Transverse colon (tissue), 4 donors: ENCODE data around the gene SRSF3. TPM values are rescaled to one million over a fixed set of nuclear protein-coding genes. Genes with fewer than 3 reads are reported as not detected.
A peak's percentile ranks its signal among the peaks of the same experiment; 100 is the strongest.

Source experiments
- DNase-seq: peaks from one replicate; pipeline ENCODE4 v3.0.0-alpha.2; 2019
- H3K27ac ChIP-seq, 4 donors: fragments of 200-600 bp; sonication (generic); 2 replicates each; pipeline ENCODE4 v1.5.1; 2016 to 2018; ENCODE audit warnings: inconsistent platforms in 4 of 4
- H3K27me3 ChIP-seq: fragments of 200-600 bp; sonication (generic); 2 replicates; pipeline ENCODE4 v1.5.1; 2017; ENCODE audit warnings: inconsistent platforms
- H3K36me3 ChIP-seq, 4 donors: fragments of 200-600 bp; sonication (generic); 2 replicates each; pipeline ENCODE4 v1.5.1; 2017 to 2019; ENCODE audit warnings: inconsistent platforms in 4 of 4
- H3K4me1 ChIP-seq, 4 donors: fragments of 200-600 bp; sonication (generic); 2 replicates each; pipeline ENCODE4 v1.5.1; 2017 to 2020; ENCODE audit warnings: inconsistent platforms in 4 of 4
- H3K4me3 ChIP-seq, 4 donors: fragments of 200-600 bp; sonication (generic); 1 replicate in 1 of 4; 2 replicates in 3 of 4; pipeline versions ENCODE4 v1.5.1 to v1.6.1; 2017 to 2019; ENCODE audit warnings: inconsistent platforms in 4 of 4
- H3K9me3 ChIP-seq, 2 donors: fragments of 200-600 bp; sonication (generic); 2 replicates each; pipeline ENCODE4 v1.5.1; 2017 to 2019; ENCODE audit warnings: inconsistent platforms in 2 of 2
- CTCF ChIP-seq, 5 experiments: fragments of 200-600 bp in 3 of 5; fragments of 450-650 bp in 2 of 5; sonication (generic) in 3 of 5; IDR thresholded peaks; 1 replicate in 2 of 5; 2 replicates in 3 of 5; pipeline ENCODE4 v1.5.1; 2016 to 2017; ENCODE audit warnings: antibody characterized with exemption in 5 of 5, inconsistent platforms in 3 of 5, mild to moderate bottlenecking in 2 of 5, moderate library complexity in 1 of 5
- EP300 ChIP-seq: sonication (generic); formaldehyde crosslinking; IDR thresholded peaks from one replicate; pipeline ENCODE4 v1.6.1; 2017; ENCODE audit warnings: antibody characterized with exemption, low read depth
- POLR2A ChIP-seq: fragments of 450-650 bp; IDR thresholded peaks from one replicate; pipeline ENCODE4 v1.6.1; 2016; ENCODE audit warnings: antibody characterized with exemption, mild to moderate bottlenecking, moderate library complexity
- POLR2AphosphoS5 ChIP-seq, 3 donors: sonication (generic); formaldehyde crosslinking; IDR thresholded peaks; one replicate each; pipeline ENCODE4 v1.6.1; 2016; ENCODE audit warnings: antibody characterized with exemption in 3 of 3
- WGBS, 2 donors: methylation state at CpG; one replicate each; pipeline ENCODE4 v1.1.5; 2018; ENCODE audit warnings: low coverage in 1 of 2; 5-methylcytosine and 5-hydroxymethylcytosine counted together
- in situ Hi-C, 4 donors: fragments of 200-750 bp; cut with MboI; loops; one replicate each; pipeline versions ENCODE4 v1.15.0 to v1.15.1; 2017; ENCODE audit warnings: low sequenced_read_pairs in 3 of 4, low pct_ligation_motif_present in 1 of 4, low pct_unique_long_range_greater_than_20kb in 1 of 4
- intact Hi-C: fragments of 100-400 bp; cut with DNase I; formaldehyde crosslinking; loops from one replicate; pipeline ENCODE4 v1.15.1; 2023; ENCODE audit warnings: low total_unique reads
- total RNA-seq, 4 donors: library from RNA; depleted of rRNA; stranded (reverse); fragments of >200 nt; gene quantifications; one replicate each; pipeline ENCODE4 v1.1.0, GENCODE V29; 2016

Gene SRSF3
- total RNA-seq, 4 donors from 2014 or later = 110 to 177 (median 144) TPM

- Histone ChIP-seq H3K4me1 (peaks cover 14 to 37% (median 28%) of the 10 kb centered on the region in 4 donors), H3K36me3 (no peaks in the 10 kb centered on the region), H3K9me3 (no peaks in the 10 kb centered on the region), H3K27me3 (no peaks in the 10 kb centered on the region), H3K27ac (peak overlapping the region; percentile 93 to 100 (median 99)), H3K4me3 (peak overlapping the region in 2 of 4 donors; percentile 71 to 99)
- intact Hi-C loops = loop anchor here (5.0 kb wide), 2 partner anchors 44 to 106 kb away; partner anchors contain the start of genes KCTD20, PXT1 and SRSF3
- no peak for DNase-seq
- in situ Hi-C loops = no loop called here
- WGBS, 2 donors = 11 to 64% methylated on average over 3 to 13 of the region's 13 CpGs
- TF ChIP-seq EP300 = no peak
- no peak for TF ChIP-seq POLR2A
- no peak for TF ChIP-seq POLR2AphosphoS5 (IDR thresholded peaks at IDR 0.05)
- no peak for TF ChIP-seq CTCF (IDR thresholded peaks at IDR 0.05)
These were observed 46.3 kb upstream of the SRSF3 start for GRCh38 chr6:36547646-36548400.

GRCh38 chr6:36548401-36548743 lies 45.8 kb upstream of the SRSF3 start:
- H3K4me3 ChIP-seq = no peak overlapping the region
- WGBS, 2 donors = 94 to 100% methylated on average over 1 to 2 of the region's 2 CpGs
- H3K27ac ChIP-seq = peak overlapping the region in 1 of 4 donors; percentile 93
- TF ChIP-seq EP300 (no peak), CTCF (IDR thresholded peaks at IDR 0.05) (no peak), POLR2A (no peak), POLR2AphosphoS5 (IDR thresholded peaks at IDR 0.05) (no peak)
- H3K9me3 ChIP-seq = no peaks in the 10 kb centered on the region
- peaks cover 12 to 33% (median 26%) of the 10 kb centered on the region in 4 donors for H3K4me1 ChIP-seq
- no peak for DNase-seq
- H3K36me3 ChIP-seq = no peaks in the 10 kb centered on the region
- no peaks in the 10 kb centered on the region for H3K27me3 ChIP-seq
- in situ Hi-C loops (no loop called here), intact Hi-C loops (loop anchor here (5.0 kb wide), 2 partner anchors 44 to 106 kb away; partner anchors contain the start of genes KCTD20, PXT1 and SRSF3)

- Histone ChIP-seq H3K4me3 (no peak overlapping the region), H3K36me3 (no peaks in the 10 kb centered on the region), H3K4me1 (peaks cover 0 to 12% (median 7%) of the 10 kb centered on the region in 4 donors), H3K27ac (no peak overlapping the region), H3K9me3 (no peaks in the 10 kb centered on the region), H3K27me3 (no peaks in the 10 kb centered on the region)
- TF ChIP-seq POLR2A = no peak
- TF ChIP-seq POLR2AphosphoS5 (IDR thresholded peaks at IDR 0.05) = no peak
- TF ChIP-seq EP300 = no peak
- no peak for TF ChIP-seq CTCF (IDR thresholded peaks at IDR 0.05)
- DNase-seq = no peak
- intact Hi-C loops = no loop called here
- 78 to 89% methylated on average over 1 of the region's 1 CpG for WGBS, 2 donors
- in situ Hi-C loops = loop anchor here in 1 of 4 donors (25.0 kb wide), 1 partner anchor 138 kb away; no protein-coding TSS in a partner anchor
These were observed 43.6 kb upstream of the SRSF3 start for GRCh38 chr6:36550473-36551000.

GRCh38 chr6:36555750-36556252 lies 38.4 kb upstream of the SRSF3 start:
- H3K27ac ChIP-seq = no peak overlapping the region
- intact Hi-C loops = no loop called here
- H3K4me1 ChIP-seq = no peaks in the 10 kb centered on the region

More at GRCh38 chr6:36555750-36556252, 38.4 kb upstream of the SRSF3 start:
- in situ Hi-C loops = loop anchor here in 1 of 4 donors (25.0 kb wide), 1 partner anchor 144 kb away; no protein-coding TSS in a partner anchor
- Histone ChIP-seq H3K9me3 (no peaks in the 10 kb centered on the region), H3K27me3 (no peaks in the 10 kb centered on the region), H3K36me3 (no peaks in the 10 kb centered on the region), H3K4me3 (no peak overlapping the region)
- WGBS, 2 donors = 43 to 50% methylated on average over 1 of the region's 1 CpG
- TF ChIP-seq CTCF (IDR thresholded peaks at IDR 0.05) (no peak), POLR2A (no peak), EP300 (no peak), POLR2AphosphoS5 (IDR thresholded peaks at IDR 0.05) (no peak)
- DNase-seq = no peak
